Mucosa of stomach (tissue), 1 donor: Measurements from ENCODE around the gene PKIB.
"Not testable (repeated sequence)": the region's sequence is repeated elsewhere in the genome, so short reads cannot be mapped to it uniquely, and the experiment has no call there.

ENCODE experiments used
- H3K27me3 ChIP-seq: one replicate; pipeline ENCODE4 v1.7.0; 2013; ENCODE audit warnings: mild to moderate bottlenecking, low read length; ENCODE audit not compliant: control insufficient read depth, insufficient read depth
- H3K36me3 ChIP-seq: one replicate; pipeline ENCODE4 v1.7.0; 2013; ENCODE audit warnings: low read length; ENCODE audit not compliant: control insufficient read depth, insufficient read depth
- H3K4me1 ChIP-seq: one replicate; pipeline ENCODE4 v1.7.0; 2013; ENCODE audit warnings: mild to moderate bottlenecking, low read length; ENCODE audit not compliant: control insufficient read depth, insufficient read depth
- H3K4me3 ChIP-seq: one replicate; pipeline ENCODE4 v1.7.0; 2013; ENCODE audit warnings: low read length
- H3K9ac ChIP-seq: one replicate; pipeline ENCODE4 v1.7.0; 2013; ENCODE audit warnings: mild to moderate bottlenecking, low read length, moderate library complexity
- H3K9me3 ChIP-seq: one replicate; pipeline ENCODE4 v1.7.0; 2013; ENCODE audit warnings: mild to moderate bottlenecking, low read length, moderate library complexity; ENCODE audit not compliant: control insufficient read depth
- donor health status: Pancreatic carcinoma.

Gene PKIB

GRCh38 chr6:122589115-122589514, 21.1 kb upstream of the PKIB start:
- Histone ChIP-seq H3K9ac (no peak overlapping the region), H3K4me1 (no peaks in the 10 kb centered on the region), H3K4me3 (no peak overlapping the region), H3K27me3 (no peaks in the 10 kb centered on the region), H3K36me3 (no peaks in the 10 kb centered on the region), H3K9me3 (no peaks in the 10 kb centered on the region)

GRCh38 chr6:122598295-122598694, 11.9 kb upstream of the PKIB start:
- not testable (repeated sequence) for H3K36me3 ChIP-seq, H3K4me1 ChIP-seq, H3K9me3 ChIP-seq, H3K4me3 ChIP-seq, H3K9ac ChIP-seq, H3K27me3 ChIP-seq

GRCh38 chr6:122604676-122605075, 5.5 kb upstream of the PKIB start:
- H3K27me3 ChIP-seq = no peaks in the 10 kb centered on the region
- H3K9ac ChIP-seq = no peak overlapping the region
- H3K36me3 ChIP-seq = no peaks in the 10 kb centered on the region
- H3K4me1 ChIP-seq = no peaks in the 10 kb centered on the region
- no peaks in the 10 kb centered on the region for H3K9me3 ChIP-seq
- no peak overlapping the region for H3K4me3 ChIP-seq

- H3K27me3 ChIP-seq = peaks cover 9% of the 10 kb centered on the region
- H3K9me3 ChIP-seq = no peaks in the 10 kb centered on the region
- H3K4me1 ChIP-seq = peaks cover 7% of the 10 kb centered on the region
- no peaks in the 10 kb centered on the region for H3K36me3 ChIP-seq
- H3K4me3 ChIP-seq = peak overlapping the region; percentile 67
- H3K9ac ChIP-seq = peak overlapping the region; percentile 78
These were observed 668 bp downstream of the PKIB start for GRCh38 chr6:122610690-122611455.

GRCh38 chr6:122612838-122613237, 2.6 kb downstream of the PKIB start:
- Histone ChIP-seq H3K9me3 (no peaks in the 10 kb centered on the region), H3K27me3 (peaks cover 9% of the 10 kb centered on the region)

GRCh38 chr6:122614303-122614702, 4.1 kb downstream of the PKIB start:
- Histone ChIP-seq H3K4me1 (peaks cover 7% of the 10 kb centered on the region), H3K4me3 (no peak overlapping the region), H3K36me3 (no peaks in the 10 kb centered on the region), H3K27me3 (peaks cover 9% of the 10 kb centered on the region), H3K9me3 (no peaks in the 10 kb centered on the region), H3K9ac (no peak overlapping the region)

More at GRCh38 chr6:122612838-122613237, 2.6 kb downstream of the PKIB start:
- Histone ChIP-seq H3K36me3 (no peaks in the 10 kb centered on the region), H3K4me3 (no peak overlapping the region), H3K9ac (no peak overlapping the region), H3K4me1 (peaks cover 7% of the 10 kb centered on the region)

GRCh38 chr6:122615409-122615808, 5.2 kb downstream of the PKIB start:
- no peaks in the 10 kb centered on the region for H3K36me3 ChIP-seq
- H3K9ac ChIP-seq = no peak overlapping the region
- H3K4me3 ChIP-seq = no peak overlapping the region
- H3K9me3 ChIP-seq = no peaks in the 10 kb centered on the region
- peaks cover 7% of the 10 kb centered on the region for H3K27me3 ChIP-seq
- peaks cover 7% of the 10 kb centered on the region for H3K4me1 ChIP-seq

GRCh38 chr6:122616877-122617276, 6.7 kb downstream of the PKIB start:
- H3K4me3 ChIP-seq = no peak overlapping the region
- H3K36me3 ChIP-seq = no peaks in the 10 kb centered on the region
- H3K4me1 ChIP-seq = no peaks in the 10 kb centered on the region
- H3K9ac ChIP-seq = no peak overlapping the region
- no peaks in the 10 kb centered on the region for H3K9me3 ChIP-seq
- no peaks in the 10 kb centered on the region for H3K27me3 ChIP-seq

- Histone ChIP-seq H3K4me1 (no peaks in the 10 kb centered on the region), H3K9ac (no peak overlapping the region), H3K36me3 (no peaks in the 10 kb centered on the region), H3K4me3 (no peak overlapping the region), H3K27me3 (no peaks in the 10 kb centered on the region), H3K9me3 (no peaks in the 10 kb centered on the region)
These were observed 9.1 kb downstream of the PKIB start for GRCh38 chr6:122619309-122619708.

GRCh38 chr6:122620428-122620827, 10.2 kb downstream of the PKIB start:
- H3K36me3 ChIP-seq = no peaks in the 10 kb centered on the region
- H3K4me1 ChIP-seq = no peaks in the 10 kb centered on the region
- no peak overlapping the region for H3K9ac ChIP-seq
- no peaks in the 10 kb centered on the region for H3K27me3 ChIP-seq
- no peaks in the 10 kb centered on the region for H3K9me3 ChIP-seq
- no peak overlapping the region for H3K4me3 ChIP-seq

GRCh38 chr6:122620902-122621301, 10.7 kb downstream of the PKIB start:
- no peaks in the 10 kb centered on the region for H3K9me3 ChIP-seq
- H3K27me3 ChIP-seq = no peaks in the 10 kb centered on the region
- H3K36me3 ChIP-seq = no peaks in the 10 kb centered on the region
- no peak overlapping the region for H3K9ac ChIP-seq
- H3K4me3 ChIP-seq = no peak overlapping the region
- no peaks in the 10 kb centered on the region for H3K4me1 ChIP-seq

- Histone ChIP-seq H3K4me1 (no peaks in the 10 kb centered on the region), H3K4me3 (no peak overlapping the region), H3K27me3 (no peaks in the 10 kb centered on the region), H3K36me3 (no peaks in the 10 kb centered on the region), H3K9ac (no peak overlapping the region), H3K9me3 (no peaks in the 10 kb centered on the region)
These were observed 11.4 kb downstream of the PKIB start for GRCh38 chr6:122621638-122622037.

- Histone ChIP-seq H3K36me3 (no peaks in the 10 kb centered on the region), H3K27me3 (no peaks in the 10 kb centered on the region), H3K4me3 (no peak overlapping the region), H3K9me3 (no peaks in the 10 kb centered on the region), H3K9ac (no peak overlapping the region), H3K4me1 (no peaks in the 10 kb centered on the region)
These were observed 12.3 kb downstream of the PKIB start for GRCh38 chr6:122622479-122622878.
